Fibroblast of lung (primary cell): ENCODE data around the gene TCERG1. TPM values are rescaled to one million over a fixed set of nuclear protein-coding genes. Genes with fewer than 3 reads are reported as not detected.

Experiments
- DNase-seq, 2 donors: peaks; one replicate each; pipeline versions ENCODE4 v3.0.0 to v3.0.0-alpha.2; 2010; ENCODE audit warnings: low read depth in 2 of 2
- H2AFZ ChIP-seq: 2 replicates; pipeline ENCODE4 v1.5.1; 2012; ENCODE audit warnings: low read length, control low read depth, inconsistent platforms
- H3K27ac ChIP-seq: 2 replicates; pipeline ENCODE4 v1.5.1; 2011; ENCODE audit warnings: low read length, control low read depth; ENCODE audit not compliant: insufficient read depth
- H3K27me3 ChIP-seq: 2 replicates; pipeline ENCODE4 v1.5.1; 2011; ENCODE audit warnings: mild to moderate bottlenecking, low read length; ENCODE audit not compliant: control insufficient read depth, insufficient read depth
- H3K36me3 ChIP-seq: 2 replicates; pipeline ENCODE4 v1.5.1; 2011; ENCODE audit warnings: low read length; ENCODE audit not compliant: control insufficient read depth, insufficient read depth
- H3K4me1 ChIP-seq: 2 replicates; pipeline ENCODE4 v1.5.1; 2011; ENCODE audit warnings: low read length; ENCODE audit not compliant: control insufficient read depth, insufficient read depth; ENCODE audit errors: extremely low read depth
- H3K4me2 ChIP-seq: 2 replicates; pipeline ENCODE4 v1.5.1; 2011; ENCODE audit warnings: low read length, control low read depth; ENCODE audit not compliant: insufficient read depth; ENCODE audit errors: extremely low read depth
- H3K4me3 ChIP-seq, 4 experiments: fragments of 200-600 bp in 1 of 4; sonication (generic) in 1 of 4; replicated peaks in 1 of 4; 2 replicates each; pipeline ENCODE4 v1.5.1; 2011 to 2016; ENCODE audit warnings: low read length in 4 of 4, low read depth in 3 of 4, mild to moderate bottlenecking in 3 of 4, control low read depth in 2 of 4, inconsistent platforms in 1 of 4, mixed read lengths in 1 of 4; ENCODE audit not compliant: insufficient read depth in 1 of 4; ENCODE audit errors: control extremely low read depth in 1 of 4
- H3K79me2 ChIP-seq: 2 replicates; pipeline ENCODE4 v1.5.1; 2012; ENCODE audit warnings: mild to moderate bottlenecking, low read length, inconsistent platforms; ENCODE audit not compliant: control insufficient read depth, insufficient read depth
- H3K9ac ChIP-seq: 2 replicates; pipeline ENCODE4 v1.5.1; 2011; ENCODE audit warnings: mild to moderate bottlenecking, low read length, control low read depth; ENCODE audit not compliant: insufficient read depth
- H3K9me3 ChIP-seq: 2 replicates; pipeline ENCODE4 v1.5.1; 2012; ENCODE audit warnings: low read depth, low read length; ENCODE audit not compliant: control insufficient read depth, insufficient read depth
- H4K20me1 ChIP-seq: 2 replicates; pipeline ENCODE4 v1.5.1; 2011; ENCODE audit warnings: low read length; ENCODE audit not compliant: control insufficient read depth, insufficient read depth; ENCODE audit errors: extremely low read depth
- CTCF ChIP-seq, 2 donors: IDR thresholded peaks in 1 of 2; conservative IDR thresholded peaks in 1 of 2; 1 replicate in 1 of 2; 2 replicates in 1 of 2; pipeline ENCODE4 v1.5.1; 2011 to 2012; ENCODE audit warnings: low read length in 2 of 2, control low read depth in 1 of 2, inconsistent platforms in 1 of 2, low read depth in 1 of 2, mild to moderate bottlenecking in 1 of 2
- EZH2 ChIP-seq: IDR thresholded peaks from 2 replicates; pipeline ENCODE4 v1.5.1; 2012; ENCODE audit warnings: low read length, control low read depth, mild to moderate bottlenecking; ENCODE audit errors: missing control alignments
- polyA plus RNA-seq, 2 donors: library from polyadenylated mRNA; depleted of rRNA in 1 of 2; stranded (reverse) in 1 of 2; unstranded in 1 of 2; fragments of >200 nt; gene quantifications; 2 replicates each; pipeline ENCODE4 v1.2.1, GENCODE V29; 2011 to 2012; ENCODE audit warnings: missing spikeins in 1 of 2
- total RNA-seq: library from RNA; depleted of rRNA; stranded (reverse); fragments of >200 nt; gene quantifications from 2 replicates; pipeline ENCODE4 v1.2.1, GENCODE V29; 2014

Gene TCERG1
- total and polyA plus RNA-seq, 2 donors (not counting 1 experiment from before 2014, with no cell fraction given) = 27.2 to 32.3 TPM

DNA sequence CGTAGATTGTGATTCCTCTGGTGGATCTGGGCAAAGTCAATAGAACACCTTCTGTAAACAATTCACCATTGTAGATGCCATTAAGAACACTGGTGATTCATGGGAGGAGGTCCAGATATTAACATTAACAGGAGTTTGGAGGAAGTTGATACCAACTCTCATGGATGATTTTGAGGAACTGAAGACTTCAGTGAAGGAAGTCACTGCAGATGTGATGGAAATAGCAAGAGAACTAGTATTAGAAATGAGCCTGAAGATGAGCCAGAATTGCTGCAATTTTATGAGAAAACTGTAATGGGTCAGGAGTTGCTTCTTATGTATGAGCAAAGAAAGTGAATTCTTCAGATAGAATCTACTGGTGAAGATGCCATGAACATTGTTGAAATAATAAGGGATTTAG lies 26.9 kb downstream of the TCERG1 start:
- Histone ChIP-seq H3K4me3 (no peak overlapping the region), H4K20me1 (no peaks in the 10 kb centered on the region), H3K27ac (no peak overlapping the region), H3K79me2 (no peaks in the 10 kb centered on the region), H3K4me2 (no peak overlapping the region), H3K9ac (no peak overlapping the region), H3K9me3 (no peaks in the 10 kb centered on the region), H3K27me3 (no peaks in the 10 kb centered on the region), H3K4me1 (no peaks in the 10 kb centered on the region), H2AFZ (no peak overlapping the region), H3K36me3 (peaks cover 9% of the 10 kb centered on the region)
- no peak for TF ChIP-seq EZH2
- no peak for TF ChIP-seq CTCF (conservative IDR thresholded peaks at IDR 0.05 in 1 of 2, IDR thresholded peaks at IDR 0.05 in 1 of 2; ENCODE audit: low read depth in 1 of 2, low read length in 2 of 2)
- DNase-seq = no peak

DNA sequence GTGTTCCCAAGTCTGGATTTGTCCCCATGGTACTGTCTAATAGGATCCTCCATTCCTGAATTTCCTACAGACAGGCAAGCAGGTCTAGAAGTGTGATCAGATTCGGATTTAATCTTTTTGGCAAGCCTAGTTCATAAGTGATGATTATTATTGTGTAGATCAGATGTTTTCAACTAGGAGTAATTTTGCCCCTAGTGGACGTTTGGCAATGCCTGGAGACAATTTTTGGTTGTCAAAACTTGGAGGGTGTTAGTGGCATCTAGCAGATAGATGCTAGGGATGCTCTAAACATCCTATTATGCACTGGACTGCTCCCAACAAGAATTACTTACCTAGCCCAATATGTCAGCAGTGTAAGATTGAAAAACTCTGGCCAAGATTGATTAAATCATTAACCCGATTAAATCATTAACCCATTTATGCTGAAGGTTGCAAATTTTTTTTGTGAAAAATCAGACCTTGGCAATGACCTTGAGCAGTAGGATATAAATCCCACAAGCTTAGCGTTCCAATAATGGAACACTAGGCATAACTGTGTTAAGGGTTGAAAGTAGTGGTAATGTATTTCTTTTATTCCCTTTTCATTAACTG lies 28.2 kb downstream of the TCERG1 start:
- Histone ChIP-seq H3K4me1 (no peaks in the 10 kb centered on the region), H3K27ac (no peak overlapping the region), H3K36me3 (peaks cover 9% of the 10 kb centered on the region), H3K27me3 (no peaks in the 10 kb centered on the region), H2AFZ (no peak overlapping the region), H4K20me1 (no peaks in the 10 kb centered on the region), H3K9ac (no peak overlapping the region), H3K79me2 (no peaks in the 10 kb centered on the region), H3K4me3 (no peak overlapping the region), H3K4me2 (no peak overlapping the region), H3K9me3 (no peaks in the 10 kb centered on the region)
- no peak for DNase-seq
- TF ChIP-seq EZH2 (no peak), CTCF (conservative IDR thresholded peaks at IDR 0.05 in 1 of 2, IDR thresholded peaks at IDR 0.05 in 1 of 2; ENCODE audit: low read depth in 1 of 2, low read length in 2 of 2) (peak in 1 of 2 donors; percentile 40)

- Histone ChIP-seq H3K27ac (no peak overlapping the region), H3K9ac (no peak overlapping the region), H3K36me3 (peaks cover 11% of the 10 kb centered on the region), H2AFZ (no peak overlapping the region), H4K20me1 (no peaks in the 10 kb centered on the region), H3K79me2 (no peaks in the 10 kb centered on the region), H3K4me3 (no peak overlapping the region), H3K4me1 (no peaks in the 10 kb centered on the region), H3K27me3 (no peaks in the 10 kb centered on the region), H3K4me2 (no peak overlapping the region), H3K9me3 (no peaks in the 10 kb centered on the region)
- TF ChIP-seq CTCF (conservative IDR thresholded peaks at IDR 0.05 in 1 of 2, IDR thresholded peaks at IDR 0.05 in 1 of 2; ENCODE audit: low read depth in 1 of 2, low read length in 2 of 2) (no peak), EZH2 (no peak)
- peak in 1 of 2 donors; percentile 15 for DNase-seq
Measured at GRCh38 chr5:146475906-146476305, 28.8 kb downstream of the TCERG1 start.
